T-cell (primary cell): ENCODE results near the gene PLRG1. TPM values are rescaled to one million over a fixed set of nuclear protein-coding genes. Genes with fewer than 3 reads are reported as not detected.

Source experiments
- total RNA-seq, 35 experiments: library from RNA in 6 of 35; stranded (reverse) in 6 of 35; fragments of 120-200 nt in 1 of 35; gene quantifications; one replicate each; pipeline versions ENCODE4 v1.2.1 to v1.2.4 and lab custom pipeline; 2013 to 2026

The PLRG1 gene
- total RNA-seq, 5 donors from 2014 or later (not counting 1 experiment from before 2014, with no cell fraction given): 58.7 to 77.4 (median 62.7) TPM

Other genes with a start within 250 kb of the PLRG1 start
- under 1 TPM in 3 of 5 donors, not detected in 2; 0.09 to 0.44 (median 0.13) TPM for gene DCHS2, start 58.6 kb downstream of the PLRG1 start, total RNA-seq
- gene FGB, start 12.6 kb upstream of the PLRG1 start, total RNA-seq: 1 to 10 TPM in 3 of 5 donors, not detected in 2; 2.5 to 4.2 (median 3.0) TPM
- 1 to 10 TPM in 3 of 5 donors, not detected in 2; 4.6 to 6.9 (median 4.8) TPM for gene FGA, start 40.3 kb upstream of the PLRG1 start, total RNA-seq
- gene FGG, start 62.3 kb upstream of the PLRG1 start, total RNA-seq: 1 to 10 TPM in 3 of 5 donors, not detected in 2; 1.7 to 4.9 (median 3.6) TPM
- gene LRAT, start 193.6 kb upstream of the PLRG1 start, total RNA-seq: not detected
- gene RBM46, start 230.9 kb upstream of the PLRG1 start, total RNA-seq: not detected